Parathyroid adenoma (tissue), 2 donors: ENCODE data around the gene FAM222B.

Experiments
- H2AFZ ChIP-seq: fragments of 300-600 bp; sonication (generic); one replicate; pipeline ENCODE4 v1.7.0; 2017; ENCODE audit warnings: antibody characterized with exemption, mild to moderate bottlenecking
- H3K27ac ChIP-seq: fragments of 300-600 bp; sonication (generic); one replicate; pipeline ENCODE4 v1.7.0; 2017
- H3K27me3 ChIP-seq: fragments of 300-600 bp; sonication (generic); one replicate; pipeline ENCODE4 v1.7.0; 2017; ENCODE audit warnings: low read length; ENCODE audit not compliant: control insufficient read depth, insufficient read depth
- H3K36me3 ChIP-seq: fragments of 300-600 bp; sonication (generic); one replicate; pipeline ENCODE4 v1.7.0; 2017; ENCODE audit warnings: low read length; ENCODE audit not compliant: control insufficient read depth, insufficient read depth
- H3K4me1 ChIP-seq: fragments of 300-600 bp; sonication (generic); one replicate; pipeline ENCODE4 v1.7.0; 2017; ENCODE audit warnings: control low read depth
- H3K4me2 ChIP-seq: fragments of 300-600 bp; sonication (generic); one replicate; pipeline ENCODE4 v1.7.0; 2017; ENCODE audit warnings: low read length
- H3K4me3 ChIP-seq: fragments of 300-600 bp; sonication (generic); one replicate; pipeline ENCODE4 v1.7.0; 2017; ENCODE audit warnings: low read depth, low read length
- H3K79me2 ChIP-seq: fragments of 300-600 bp; sonication (generic); one replicate; pipeline ENCODE4 v1.7.0; 2017; ENCODE audit warnings: control low read depth
- H3K9ac ChIP-seq: fragments of 300-600 bp; sonication (generic); one replicate; pipeline ENCODE4 v1.7.0; 2017; ENCODE audit warnings: mild to moderate bottlenecking
- H3K9me3 ChIP-seq: fragments of 300-600 bp; sonication (generic); one replicate; pipeline ENCODE4 v1.7.0; 2017; ENCODE audit warnings: low read length; ENCODE audit not compliant: control insufficient read depth
- CTCF ChIP-seq: fragments of 300-600 bp; sonication (generic); IDR thresholded peaks from one replicate; pipeline ENCODE4 v1.7.0; 2017; ENCODE audit warnings: antibody characterized with exemption, mild to moderate bottlenecking
- donor health status: primary hyperparathyroidism.

FAM222B gene

GRCh38 chr17:28745786-28746411 is 96.7 kb downstream of the FAM222B start:
- Histone ChIP-seq H3K9me3 (no peaks in the 10 kb centered on the region), H3K79me2 (peaks cover 3% of the 10 kb centered on the region), H3K36me3 (no peaks in the 10 kb centered on the region), H2AFZ (peak overlapping the region; percentile 32), H3K27ac (peak overlapping the region; percentile 70), H3K4me3 (peak overlapping the region; percentile 83), H3K9ac (no peak overlapping the region), H3K4me1 (peaks cover 23% of the 10 kb centered on the region), H3K4me2 (peak overlapping the region; percentile 65), H3K27me3 (no peaks in the 10 kb centered on the region)
- no peak for TF ChIP-seq CTCF

- H3K4me1 ChIP-seq = peaks cover 22% of the 10 kb centered on the region
- no peaks in the 10 kb centered on the region for H3K9me3 ChIP-seq
- no peaks in the 10 kb centered on the region for H3K36me3 ChIP-seq
- H2AFZ ChIP-seq = peak overlapping the region; percentile 32
- peak overlapping the region; percentile 83 for H3K4me3 ChIP-seq
- TF ChIP-seq CTCF = no peak
- peak overlapping the region; percentile 65 for H3K4me2 ChIP-seq
- H3K27ac ChIP-seq = peak overlapping the region; percentile 70
- H3K27me3 ChIP-seq = no peaks in the 10 kb centered on the region
- no peak overlapping the region for H3K9ac ChIP-seq
- H3K79me2 ChIP-seq = no peaks in the 10 kb centered on the region
Observed at GRCh38 chr17:28744972-28745785, 97.4 kb downstream of the FAM222B start.

GRCh38 chr17:28744104-28744971 is 98.3 kb downstream of the FAM222B start:
- Histone ChIP-seq H3K9me3 (no peaks in the 10 kb centered on the region), H3K4me1 (peaks cover 17% of the 10 kb centered on the region), H2AFZ (peak overlapping the region; percentile 61), H3K36me3 (no peaks in the 10 kb centered on the region), H3K4me3 (peak overlapping the region; percentile 83), H3K9ac (no peak overlapping the region), H3K27ac (peak overlapping the region; percentile 70), H3K27me3 (no peaks in the 10 kb centered on the region), H3K79me2 (no peaks in the 10 kb centered on the region), H3K4me2 (peak overlapping the region; percentile 67)
- no peak for TF ChIP-seq CTCF

GRCh38 chr17:28743243-28744103 is 99.1 kb downstream of the FAM222B start, which contains the start of gene TRAF4:
Gene TRAF4, plus strand, starts transcription at chr17:28744011. Its CDS starts 102 bp downstream, at chr17:28744113.
- Histone ChIP-seq H3K27ac (peak within 1 kb of the TSS; percentile 70), H3K9me3 (no peaks in the 10 kb centered on the region), H3K4me3 (peak within 1 kb of the TSS; percentile 83), H3K4me2 (peak within 1 kb of the TSS; percentile 99), H2AFZ (peak within 1 kb of the TSS; percentile 71), H3K27me3 (no peaks in the 10 kb centered on the region), H3K9ac (no peak within 1 kb of the TSS), H3K79me2 (no peaks in the 10 kb centered on the region), H3K36me3 (no peaks in the 10 kb centered on the region), H3K4me1 (peaks cover 17% of the 10 kb centered on the region)
- TF ChIP-seq CTCF = peak; percentile 16
